ENCODE measurements around the gene GRHL1.

Gene GRHL1

DNA sequence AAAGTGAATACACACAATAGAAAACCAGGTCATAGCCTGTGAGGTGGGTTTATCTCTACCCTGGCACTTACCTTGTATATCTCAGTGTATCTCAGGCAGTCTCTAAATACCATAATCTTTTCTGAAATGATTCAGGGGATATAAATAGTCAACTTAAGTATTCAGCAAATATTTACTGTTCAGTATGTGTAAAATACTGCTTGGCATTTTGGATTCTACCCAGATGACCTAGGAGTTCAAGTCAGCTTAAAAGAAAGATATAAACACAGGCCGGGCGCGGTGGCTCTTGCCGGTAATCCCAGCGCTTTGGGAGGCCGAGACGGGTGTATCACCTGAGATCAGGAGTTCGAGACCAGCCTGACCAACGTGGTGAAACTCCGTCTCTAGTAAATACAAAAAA lies 23.8 kb downstream of the GRHL1 start:
- TF ChIP-seq, protein P1, sequence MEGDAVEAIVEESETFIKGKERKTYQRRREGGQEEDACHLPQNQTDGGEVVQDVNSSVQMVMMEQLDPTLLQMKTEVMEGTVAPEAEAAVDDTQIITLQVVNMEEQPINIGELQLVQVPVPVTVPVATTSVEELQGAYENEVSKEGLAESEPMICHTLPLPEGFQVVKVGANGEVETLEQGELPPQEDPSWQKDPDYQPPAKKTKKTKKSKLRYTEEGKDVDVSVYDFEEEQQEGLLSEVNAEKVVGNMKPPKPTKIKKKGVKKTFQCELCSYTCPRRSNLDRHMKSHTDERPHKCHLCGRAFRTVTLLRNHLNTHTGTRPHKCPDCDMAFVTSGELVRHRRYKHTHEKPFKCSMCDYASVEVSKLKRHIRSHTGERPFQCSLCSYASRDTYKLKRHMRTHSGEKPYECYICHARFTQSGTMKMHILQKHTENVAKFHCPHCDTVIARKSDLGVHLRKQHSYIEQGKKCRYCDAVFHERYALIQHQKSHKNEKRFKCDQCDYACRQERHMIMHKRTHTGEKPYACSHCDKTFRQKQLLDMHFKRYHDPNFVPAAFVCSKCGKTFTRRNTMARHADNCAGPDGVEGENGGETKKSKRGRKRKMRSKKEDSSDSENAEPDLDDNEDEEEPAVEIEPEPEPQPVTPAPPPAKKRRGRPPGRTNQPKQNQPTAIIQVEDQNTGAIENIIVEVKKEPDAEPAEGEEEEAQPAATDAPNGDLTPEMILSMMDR (IDR thresholded peaks at IDR 0.05; ENCODE audit: borderline replicate concordance, control extremely low read depth, extremely low read depth, insufficient read depth, missing control alignments): no peak
- in situ Hi-C loops (cut with MboI; ENCODE audit: low sequenced_read_pairs, unreplicated experiment): no loop called here
- DNase-seq (ENCODE audit: low spot score): no peak

DNA sequence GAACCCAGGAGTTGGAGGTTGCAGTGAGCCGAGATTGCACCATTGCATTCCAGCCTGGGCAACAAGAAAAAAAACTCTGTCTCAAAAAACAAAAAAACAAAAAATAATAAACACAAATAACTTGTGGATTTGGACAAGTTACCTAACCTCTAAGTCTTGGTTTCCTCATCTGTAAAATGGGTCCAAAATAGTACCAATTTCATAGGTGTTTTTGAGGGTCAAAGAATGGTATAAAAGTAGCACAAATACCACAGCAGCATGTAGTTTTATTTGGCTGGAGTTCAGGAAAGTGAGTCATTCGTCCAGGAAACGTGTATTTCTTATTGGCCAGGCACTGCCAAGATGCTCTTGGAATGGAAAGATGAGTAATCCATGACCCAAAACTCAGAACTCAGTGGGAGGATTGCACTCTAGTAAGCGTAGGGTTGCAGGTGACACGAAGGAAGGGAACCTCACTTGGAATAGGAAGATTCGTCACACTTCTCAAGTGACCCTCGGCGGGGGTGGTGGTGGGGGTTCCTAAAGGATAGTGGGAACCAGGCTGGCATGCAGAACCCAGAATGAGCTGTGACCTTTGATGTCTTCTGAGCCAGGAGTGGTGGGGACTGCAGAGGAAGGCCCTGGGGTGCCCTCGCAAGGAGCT lies 24.4 kb downstream of the GRHL1 start:
- no peak for DNase-seq (ENCODE audit: low spot score)
- TF ChIP-seq, protein P1 (IDR thresholded peaks at IDR 0.05; ENCODE audit: borderline replicate concordance, control extremely low read depth, extremely low read depth, insufficient read depth, missing control alignments): no peak
- in situ Hi-C loops (cut with MboI; ENCODE audit: low sequenced_read_pairs, unreplicated experiment): no loop called here

DNA sequence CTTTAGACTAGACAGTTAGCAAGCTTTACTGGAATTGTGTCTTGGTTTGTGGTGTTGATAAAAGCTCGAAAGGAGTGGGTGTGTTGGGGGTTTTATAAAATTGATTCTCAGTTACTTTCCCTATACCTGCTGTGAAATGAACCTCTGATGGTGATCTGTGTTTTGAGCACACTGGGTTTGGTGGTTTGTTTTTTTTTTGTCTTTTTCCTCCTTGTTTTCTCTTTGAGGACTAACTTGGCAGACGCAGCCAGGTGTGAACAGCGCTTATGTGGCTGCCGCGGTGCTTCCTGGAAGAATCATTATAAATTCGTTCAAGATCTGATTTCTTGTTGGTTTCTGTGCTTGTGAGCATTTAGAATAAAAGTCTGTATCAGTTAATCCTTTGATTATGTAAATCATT lies 28.5 kb downstream of the GRHL1 start:
- TF ChIP-seq, protein P1 (IDR thresholded peaks at IDR 0.05; ENCODE audit: borderline replicate concordance, control extremely low read depth, extremely low read depth, insufficient read depth, missing control alignments): no peak
- DNase-seq (ENCODE audit: low spot score): no peak
- in situ Hi-C loops (cut with MboI; ENCODE audit: low sequenced_read_pairs, unreplicated experiment): no loop called here

DNA sequence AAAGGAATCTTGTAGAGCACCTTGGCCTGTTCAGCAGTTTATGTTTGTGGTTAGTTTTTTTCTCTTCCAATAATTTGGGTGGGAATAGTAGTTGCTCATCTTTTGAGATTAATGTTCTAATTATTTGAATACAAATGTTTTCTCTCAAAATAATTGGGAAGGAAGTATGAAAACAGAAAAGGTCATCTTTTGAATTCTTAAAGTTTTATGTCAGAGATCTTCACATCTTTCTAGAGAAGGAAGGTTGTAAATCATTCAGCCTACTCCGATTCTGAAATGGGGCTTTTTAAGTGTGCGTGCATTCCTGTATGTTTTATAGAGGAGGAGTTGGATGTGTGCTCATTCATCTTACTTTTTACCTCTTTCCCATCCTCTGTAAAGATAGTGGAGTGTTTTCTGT lies 29.0 kb downstream of the GRHL1 start:
- TF ChIP-seq, protein P1 (IDR thresholded peaks at IDR 0.05; ENCODE audit: borderline replicate concordance, control extremely low read depth, extremely low read depth, insufficient read depth, missing control alignments): no peak
- no peak for DNase-seq (ENCODE audit: low spot score)
- in situ Hi-C loops (cut with MboI; ENCODE audit: low sequenced_read_pairs, unreplicated experiment): no loop called here

DNA sequence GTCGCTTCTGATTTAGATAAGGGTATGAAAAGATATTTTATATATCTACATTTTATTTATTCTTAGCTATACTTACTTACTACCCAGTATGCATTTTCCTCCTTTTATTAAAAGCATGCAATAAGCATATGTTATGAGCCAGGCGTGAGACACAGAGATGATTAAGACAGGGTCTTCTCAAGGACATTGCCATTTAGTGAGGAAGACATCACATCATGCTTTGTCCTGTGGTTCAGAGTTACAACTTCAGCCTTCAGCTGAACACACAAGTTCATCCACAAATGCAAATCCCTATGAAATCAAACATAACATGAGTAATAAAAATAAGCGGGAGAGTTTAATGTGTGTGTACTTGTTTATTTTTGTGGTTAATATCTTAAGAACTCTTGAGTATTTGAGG lies 30.2 kb downstream of the GRHL1 start:
- in situ Hi-C loops (cut with MboI; ENCODE audit: low sequenced_read_pairs, unreplicated experiment): no loop called here
- TF ChIP-seq, protein P1 (IDR thresholded peaks at IDR 0.05; ENCODE audit: borderline replicate concordance, control extremely low read depth, extremely low read depth, insufficient read depth, missing control alignments): no peak
- DNase-seq (ENCODE audit: low spot score): no peak

DNA sequence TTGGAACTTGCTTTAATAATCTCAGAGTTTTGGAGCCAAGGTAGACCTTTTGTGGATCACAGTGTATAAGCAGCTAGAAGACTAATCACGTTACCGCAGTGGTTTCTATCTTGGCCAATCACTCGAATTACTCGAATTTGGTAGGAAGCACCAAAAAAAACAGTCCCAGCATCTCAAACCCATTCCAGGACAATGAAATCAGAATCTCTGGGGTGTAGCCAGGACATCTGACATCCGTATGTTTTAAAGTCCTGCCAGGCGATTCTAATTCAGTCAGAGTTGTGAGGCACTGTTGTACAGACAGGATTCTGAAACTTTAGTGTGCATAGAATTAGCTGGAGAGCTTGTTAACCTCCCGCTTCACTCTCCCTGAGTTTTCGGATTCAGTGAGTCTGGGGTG lies 30.8 kb downstream of the GRHL1 start:
- in situ Hi-C loops (cut with MboI; ENCODE audit: low sequenced_read_pairs, unreplicated experiment): no loop called here
- DNase-seq (ENCODE audit: low spot score): no peak

More for the DNA sequence above, 30.8 kb downstream of the GRHL1 start:
- TF ChIP-seq, protein P1 (IDR thresholded peaks at IDR 0.05; ENCODE audit: borderline replicate concordance, control extremely low read depth, extremely low read depth, insufficient read depth, missing control alignments): no peak

All from GM13976 (cell line).